ENCODE results near the gene TPRG1L. TPM values are rescaled to one million over a fixed set of nuclear protein-coding genes. Genes with fewer than 3 reads are reported as not detected.
"Not testable (repeated sequence)": the region's sequence is repeated elsewhere in the genome, so short reads cannot be mapped to it uniquely, and the experiment has no call there.

Gene TPRG1L
- total RNA-seq, 1 experiment from 2014 or later = 22.5 TPM

GRCh38 chr1:3580231-3580630 lies 44.6 kb upstream of the TPRG1L start:
- Mint-ChIP-seq H3K27me3 (ENCODE audit: unreplicated experiment) (no peaks in the 10 kb centered on the region), H3K27ac (ENCODE audit: unreplicated experiment) (no peak overlapping the region), H3K4me1 (ENCODE audit: low read depth, unreplicated experiment) (no peaks in the 10 kb centered on the region), H3K36me3 (ENCODE audit: insufficient read depth, unreplicated experiment) (peaks cover 14% of the 10 kb centered on the region), H3K4me3 (ENCODE audit: low read depth, unreplicated experiment) (no peak overlapping the region), H3K9me3 (ENCODE audit: low read depth, unreplicated experiment) (no peaks in the 10 kb centered on the region)
- CTCF ChIA-PET = no interaction called here
- DNase-seq = no peak
- no peak for TF ChIP-seq CTCF (IDR thresholded peaks at IDR 0.05; ENCODE audit: unreplicated experiment)
- BruUV-seq (replicated peaks) = no TSS peak
- intact Hi-C loops (cut with micrococcal nuclease; ENCODE audit: unreplicated experiment) = no loop called here

DNA sequence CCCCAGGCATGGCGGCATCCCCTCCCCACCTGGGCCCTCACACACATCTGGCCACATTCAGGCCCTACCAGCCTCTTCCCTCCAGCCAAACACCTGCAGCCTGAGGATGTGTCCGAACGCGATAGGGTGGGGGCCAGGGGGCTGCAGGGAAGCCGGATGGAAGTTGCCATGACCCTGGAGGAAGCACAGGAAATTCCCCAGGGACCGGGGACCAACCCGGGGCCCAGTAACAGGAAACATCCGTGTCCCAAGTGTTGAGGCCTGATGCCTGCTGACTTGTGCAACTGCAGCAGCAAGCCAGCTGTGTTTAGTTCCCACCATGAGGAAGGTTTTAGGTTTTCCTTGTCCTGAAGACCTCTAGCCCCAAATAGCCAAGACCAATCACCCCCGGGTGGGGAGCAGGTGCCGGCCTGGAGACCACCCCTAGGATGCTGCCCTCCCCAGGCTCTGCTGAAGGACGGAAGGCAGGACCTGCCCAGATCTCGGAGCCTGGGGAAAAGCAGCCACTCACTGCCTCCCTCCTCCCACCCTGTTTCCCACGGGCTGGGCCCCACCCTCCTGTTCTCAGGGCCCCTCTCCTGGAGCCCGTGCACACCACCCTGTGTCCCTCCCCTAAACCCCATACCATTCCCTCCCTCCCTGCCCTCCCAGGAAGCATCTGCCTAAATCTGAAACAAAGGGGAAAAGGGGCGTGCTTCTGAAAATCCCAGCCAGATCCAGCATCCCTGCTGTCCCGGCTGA lies 43.3 kb upstream of the TPRG1L start:
- CTCF ChIA-PET = no interaction called here
- Mint-ChIP-seq H3K4me1 (ENCODE audit: low read depth, unreplicated experiment) (no peaks in the 10 kb centered on the region), H3K36me3 (ENCODE audit: insufficient read depth, unreplicated experiment) (peaks cover 14% of the 10 kb centered on the region), H3K27me3 (ENCODE audit: unreplicated experiment) (no peaks in the 10 kb centered on the region), H3K27ac (ENCODE audit: unreplicated experiment) (no peak overlapping the region), H3K4me3 (ENCODE audit: low read depth, unreplicated experiment) (no peak overlapping the region), H3K9me3 (ENCODE audit: low read depth, unreplicated experiment) (no peaks in the 10 kb centered on the region)
- no TSS peak for BruUV-seq (replicated peaks)
- TF ChIP-seq CTCF (IDR thresholded peaks at IDR 0.05; ENCODE audit: unreplicated experiment) = no peak
- intact Hi-C loops (cut with micrococcal nuclease; ENCODE audit: unreplicated experiment) = no loop called here
- no peak for DNase-seq

GRCh38 chr1:3583751-3584150 lies 41.1 kb upstream of the TPRG1L start:
- H3K36me3 Mint-ChIP-seq (ENCODE audit: insufficient read depth, unreplicated experiment) = peaks cover 14% of the 10 kb centered on the region
- H3K27me3 Mint-ChIP-seq (ENCODE audit: unreplicated experiment); H3K4me1 Mint-ChIP-seq (ENCODE audit: low read depth, unreplicated experiment); H3K4me3 Mint-ChIP-seq (ENCODE audit: low read depth, unreplicated experiment); H3K9me3 Mint-ChIP-seq (ENCODE audit: low read depth, unreplicated experiment); DNase-seq; BruUV-seq (replicated peaks); CTCF ChIA-PET; intact Hi-C loops (cut with micrococcal nuclease; ENCODE audit: unreplicated experiment); H3K27ac Mint-ChIP-seq (ENCODE audit: unreplicated experiment): not testable (repeated sequence)

DNA sequence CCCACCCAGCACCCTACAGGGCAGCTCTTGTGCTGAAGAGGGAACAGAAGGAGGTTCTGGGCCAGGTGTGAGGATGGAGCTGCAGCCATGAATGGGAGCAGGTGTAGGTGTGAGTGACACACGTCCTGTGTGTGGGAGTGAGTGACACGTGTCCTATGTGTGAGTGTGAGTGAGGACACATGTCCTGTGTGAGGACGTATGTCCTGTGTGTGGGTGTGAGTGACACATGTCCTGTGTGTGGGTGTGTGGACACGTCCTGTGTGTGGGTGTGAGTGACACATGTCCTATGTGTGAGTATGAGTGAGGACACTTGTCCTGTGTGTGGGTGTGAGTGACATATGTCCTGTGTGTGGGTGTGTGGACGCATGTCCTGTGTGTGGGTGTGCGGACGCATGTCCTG lies 39.9 kb upstream of the TPRG1L start:
- no peaks in the 10 kb centered on the region for H3K27me3 Mint-ChIP-seq (ENCODE audit: unreplicated experiment)
- H3K9me3 Mint-ChIP-seq (ENCODE audit: low read depth, unreplicated experiment) = no peaks in the 10 kb centered on the region
- peaks cover 22% of the 10 kb centered on the region for H3K36me3 Mint-ChIP-seq (ENCODE audit: insufficient read depth, unreplicated experiment)
- H3K27ac Mint-ChIP-seq (ENCODE audit: unreplicated experiment) = no peak overlapping the region
- no peak for DNase-seq
- no peak for TF ChIP-seq CTCF (IDR thresholded peaks at IDR 0.05; ENCODE audit: unreplicated experiment)
- H3K4me3 Mint-ChIP-seq (ENCODE audit: low read depth, unreplicated experiment) = no peak overlapping the region
- no TSS peak for BruUV-seq (replicated peaks)
- intact Hi-C loops (cut with micrococcal nuclease; ENCODE audit: unreplicated experiment) = no loop called here
- peaks cover 15% of the 10 kb centered on the region for H3K4me1 Mint-ChIP-seq (ENCODE audit: low read depth, unreplicated experiment)
- CTCF ChIA-PET = no interaction called here

DNA sequence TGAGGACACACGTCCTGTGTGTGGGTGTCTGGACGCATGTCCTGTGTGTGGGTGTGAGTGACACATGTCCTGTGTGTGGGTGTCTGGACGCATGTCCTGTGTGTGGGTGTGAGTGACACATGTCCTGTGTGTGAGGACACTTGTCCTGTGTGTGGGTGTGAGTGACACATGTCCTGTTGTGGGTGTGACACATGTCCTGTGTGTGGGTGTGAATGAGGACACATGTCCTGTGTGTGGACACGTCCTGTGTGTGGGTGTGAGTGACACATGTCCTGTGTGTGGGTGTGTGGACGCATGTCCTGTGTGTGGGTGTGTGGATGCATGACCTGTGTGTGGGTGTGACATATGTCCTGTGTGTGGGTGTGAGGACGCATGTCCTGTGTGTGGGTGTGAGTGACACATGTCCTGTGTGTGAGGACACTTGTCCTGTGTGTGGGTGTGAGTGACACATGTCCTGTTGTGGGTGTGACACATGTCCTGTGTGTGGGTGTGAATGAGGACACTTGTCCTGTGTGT lies 39.4 kb upstream of the TPRG1L start:
- CTCF ChIA-PET = not testable (repeated sequence)

More for the DNA sequence above, 39.4 kb upstream of the TPRG1L start:
- BruUV-seq (replicated peaks); H3K27me3 Mint-ChIP-seq (ENCODE audit: unreplicated experiment); H3K9me3 Mint-ChIP-seq (ENCODE audit: low read depth, unreplicated experiment); intact Hi-C loops (cut with micrococcal nuclease; ENCODE audit: unreplicated experiment); DNase-seq; H3K4me3 Mint-ChIP-seq (ENCODE audit: low read depth, unreplicated experiment); H3K27ac Mint-ChIP-seq (ENCODE audit: unreplicated experiment): not testable (repeated sequence)
- Mint-ChIP-seq H3K36me3 (ENCODE audit: insufficient read depth, unreplicated experiment) (peaks cover 22% of the 10 kb centered on the region), H3K4me1 (ENCODE audit: low read depth, unreplicated experiment) (peaks cover 15% of the 10 kb centered on the region)

Measured in Calu3 (cell line).